Brain microvascular endothelial cell (primary cell): ENCODE measurements around the gene FAF1.

ENCODE experiments used
- DNase-seq: peaks from one replicate; pipeline ENCODE4 v3.0.0-alpha.2; 2020
- H3K27ac ChIP-seq: fragments of 250-450 bp; sonication (Bioruptor Pico); 2 replicates; pipeline ENCODE4 v1.5.1; 2020; ENCODE audit warnings: mild to moderate bottlenecking, moderate library complexity
- H3K27me3 ChIP-seq: fragments of 250-450 bp; sonication (Bioruptor Pico); replicated peaks from 2 replicates; pipeline ENCODE4 v1.5.1; 2020; ENCODE audit warnings: mild to moderate bottlenecking
- H3K36me3 ChIP-seq: fragments of 250-450 bp; sonication (Bioruptor Pico); replicated peaks from 2 replicates; pipeline ENCODE4 v1.5.1; 2020; ENCODE audit warnings: mild to moderate bottlenecking
- H3K4me3 ChIP-seq: 2 replicates; pipeline ENCODE4 v1.5.1; 2011; ENCODE audit warnings: low read depth, mild to moderate bottlenecking, control low read depth, low read length, moderate library complexity
- in situ Hi-C: cut with HindIII; loops from 2 replicates; pipeline ENCODE4 v1.10.0; 2017; ENCODE audit warnings: low sequenced_read_pairs, low pct_ligation_motif_present
- TF ChIP-seq, protein P1 (sequence below): IDR thresholded peaks from 2 replicates; pipeline ENCODE4 v1.5.1; 2011; ENCODE audit warnings: low read depth, mild to moderate bottlenecking, moderate library complexity, low read length, control low read depth, inconsistent platforms; ENCODE audit errors: missing control alignments

The FAF1 gene

DNA sequence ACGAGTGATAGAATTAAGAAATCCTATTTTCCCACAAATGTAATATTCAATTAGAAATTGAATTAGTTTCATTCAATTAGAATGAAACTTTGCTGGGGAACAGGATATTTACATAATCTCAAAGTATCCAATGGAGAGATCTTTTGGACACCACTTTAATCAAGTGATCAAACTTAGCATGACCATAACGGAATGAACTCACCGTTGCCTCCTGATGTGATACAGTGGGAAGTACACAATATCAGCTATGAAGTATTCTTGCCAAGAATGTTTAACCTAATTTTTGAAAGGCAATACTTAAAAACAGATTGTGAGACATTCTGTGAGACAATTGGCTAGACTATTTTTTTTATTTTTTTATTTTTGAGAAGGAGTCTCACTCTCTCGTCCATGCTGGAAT is 26.6 kb upstream of the FAF1 start:
- TF ChIP-seq, protein P1, sequence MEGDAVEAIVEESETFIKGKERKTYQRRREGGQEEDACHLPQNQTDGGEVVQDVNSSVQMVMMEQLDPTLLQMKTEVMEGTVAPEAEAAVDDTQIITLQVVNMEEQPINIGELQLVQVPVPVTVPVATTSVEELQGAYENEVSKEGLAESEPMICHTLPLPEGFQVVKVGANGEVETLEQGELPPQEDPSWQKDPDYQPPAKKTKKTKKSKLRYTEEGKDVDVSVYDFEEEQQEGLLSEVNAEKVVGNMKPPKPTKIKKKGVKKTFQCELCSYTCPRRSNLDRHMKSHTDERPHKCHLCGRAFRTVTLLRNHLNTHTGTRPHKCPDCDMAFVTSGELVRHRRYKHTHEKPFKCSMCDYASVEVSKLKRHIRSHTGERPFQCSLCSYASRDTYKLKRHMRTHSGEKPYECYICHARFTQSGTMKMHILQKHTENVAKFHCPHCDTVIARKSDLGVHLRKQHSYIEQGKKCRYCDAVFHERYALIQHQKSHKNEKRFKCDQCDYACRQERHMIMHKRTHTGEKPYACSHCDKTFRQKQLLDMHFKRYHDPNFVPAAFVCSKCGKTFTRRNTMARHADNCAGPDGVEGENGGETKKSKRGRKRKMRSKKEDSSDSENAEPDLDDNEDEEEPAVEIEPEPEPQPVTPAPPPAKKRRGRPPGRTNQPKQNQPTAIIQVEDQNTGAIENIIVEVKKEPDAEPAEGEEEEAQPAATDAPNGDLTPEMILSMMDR: no peak
- in situ Hi-C loops: no loop called here
- Histone ChIP-seq H3K27me3 (no peaks in the 10 kb centered on the region), H3K4me3 (no peak overlapping the region), H3K36me3 (no peaks in the 10 kb centered on the region), H3K27ac (no peak overlapping the region)
- DNase-seq: no peak

DNA sequence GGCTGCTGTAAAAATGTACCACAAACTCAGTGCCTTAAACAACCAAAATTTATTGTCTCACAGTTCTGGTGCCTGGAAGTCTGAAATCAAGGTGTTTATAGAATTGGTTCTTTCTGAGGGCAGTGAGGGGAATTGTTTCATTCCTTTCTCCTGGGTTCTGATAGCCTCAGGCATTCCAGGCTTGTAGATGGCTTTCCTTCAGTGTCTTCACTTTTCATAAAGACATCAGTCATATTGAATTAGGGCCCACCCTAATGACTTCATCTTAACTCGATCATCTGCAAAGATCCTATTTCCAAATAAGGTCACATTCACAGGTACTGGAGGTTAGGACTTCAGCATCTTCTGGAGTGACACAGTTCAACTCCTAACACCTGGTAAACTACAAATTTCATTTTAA is 25.0 kb upstream of the FAF1 start:
- Histone ChIP-seq H3K36me3 (no peaks in the 10 kb centered on the region), H3K4me3 (no peak overlapping the region), H3K27ac (no peak overlapping the region), H3K27me3 (no peaks in the 10 kb centered on the region)
- TF ChIP-seq, protein P1: no peak
- DNase-seq: no peak
- in situ Hi-C loops: no loop called here

DNA sequence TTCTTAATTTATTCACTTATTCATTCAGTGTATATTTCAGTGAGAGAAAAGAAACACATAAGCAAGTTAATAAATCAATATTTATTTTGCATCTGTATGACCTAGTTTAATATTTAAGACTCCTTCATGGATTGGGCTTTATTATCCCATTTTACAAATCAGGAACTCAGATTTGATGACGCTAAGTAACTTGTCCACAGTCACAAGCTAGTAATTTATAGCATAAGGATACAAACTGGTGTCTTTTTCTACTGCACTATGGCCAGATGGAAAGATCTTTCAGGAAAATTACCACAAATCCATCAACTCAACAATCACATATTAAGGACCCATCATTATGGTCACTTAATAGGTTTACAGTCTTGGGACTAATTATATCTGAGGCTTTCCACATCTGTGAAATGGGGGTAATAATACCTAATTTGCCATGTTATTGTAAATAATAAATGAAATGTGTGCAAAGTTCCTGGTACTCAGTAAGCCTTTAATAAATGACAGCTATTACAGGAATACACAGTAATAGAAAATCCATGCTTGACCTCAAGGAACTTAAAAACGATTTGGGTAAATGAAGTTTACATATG is 23.2 kb upstream of the FAF1 start:
- Histone ChIP-seq H3K27me3 (no peaks in the 10 kb centered on the region), H3K4me3 (no peak overlapping the region), H3K27ac (no peak overlapping the region), H3K36me3 (no peaks in the 10 kb centered on the region)
- DNase-seq: no peak
- TF ChIP-seq, protein P1: no peak
- in situ Hi-C loops: no loop called here

DNA sequence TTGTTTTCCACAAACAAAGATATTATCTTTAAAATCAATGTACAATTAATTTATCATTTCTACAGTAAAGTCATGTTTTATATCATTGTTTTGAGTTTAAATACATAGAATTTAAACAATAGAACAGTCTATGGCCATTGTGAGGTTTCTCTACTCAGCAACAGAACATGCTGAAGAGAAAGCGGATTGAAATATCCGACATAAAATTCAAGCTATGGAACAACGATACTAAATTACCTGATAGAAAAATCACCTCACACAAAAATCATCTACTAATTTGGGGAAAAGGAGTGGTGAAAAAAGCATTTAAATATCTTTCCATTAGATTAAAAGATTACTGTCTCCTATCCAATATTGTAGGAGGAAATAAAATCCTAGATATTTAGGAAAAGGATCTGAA is 22.5 kb upstream of the FAF1 start:
- Histone ChIP-seq H3K27ac (no peak overlapping the region), H3K36me3 (no peaks in the 10 kb centered on the region), H3K27me3 (no peaks in the 10 kb centered on the region), H3K4me3 (no peak overlapping the region)
- in situ Hi-C loops: no loop called here
- TF ChIP-seq, protein P1: no peak
- no peak for DNase-seq

DNA sequence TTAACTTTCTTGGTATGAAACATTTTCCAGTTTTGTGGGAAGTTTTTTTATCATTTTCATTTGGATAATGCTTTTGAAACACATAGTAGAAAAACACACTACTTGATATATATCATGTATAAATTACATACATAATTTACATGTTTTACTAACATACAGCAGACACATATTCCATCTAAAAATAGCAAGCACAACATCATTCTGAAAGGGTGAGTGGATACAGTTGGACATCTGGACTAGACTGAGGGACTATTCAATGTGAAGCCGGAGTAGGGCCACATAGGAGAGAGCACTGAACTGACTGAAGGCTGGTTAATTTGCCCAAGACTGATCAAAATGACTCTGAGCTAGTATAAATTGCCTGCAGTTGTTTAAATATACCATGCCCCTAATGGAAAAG is 21.7 kb upstream of the FAF1 start:
- no peaks in the 10 kb centered on the region for H3K27me3 ChIP-seq
- DNase-seq: no peak
- in situ Hi-C loops: no loop called here
- TF ChIP-seq, protein P1: no peak
- H3K36me3 ChIP-seq: no peaks in the 10 kb centered on the region
- no peak overlapping the region for H3K27ac ChIP-seq
- H3K4me3 ChIP-seq: no peak overlapping the region

DNA sequence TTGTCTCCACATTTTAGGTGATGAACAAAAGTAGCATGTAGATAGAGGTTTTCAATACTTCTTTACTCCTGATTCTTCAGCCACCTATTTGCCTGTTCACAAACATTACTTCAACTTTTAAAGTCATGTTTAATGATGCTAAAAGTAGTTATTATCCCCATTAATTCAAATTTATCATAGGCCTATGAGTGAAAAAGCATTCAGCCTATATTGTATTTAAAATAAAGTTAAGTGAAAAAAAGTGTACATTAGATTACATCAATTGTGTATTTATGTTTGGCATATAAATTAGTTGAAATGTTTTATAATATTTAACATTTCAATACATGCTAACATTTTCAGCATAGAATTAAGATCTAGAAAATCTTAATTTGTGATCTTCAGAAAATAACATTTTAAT is 20.4 kb upstream of the FAF1 start:
- TF ChIP-seq, protein P1: no peak
- Histone ChIP-seq H3K27ac (no peak overlapping the region), H3K4me3 (no peak overlapping the region), H3K27me3 (no peaks in the 10 kb centered on the region), H3K36me3 (no peaks in the 10 kb centered on the region)
- in situ Hi-C loops: no loop called here
- DNase-seq: no peak
